Activated gamma-delta T cell treated with anti-CD3 and anti-CD28 coated beads, Interleukin-2, amount 50 U/mL, for 16 hours (primary cell): ENCODE results near the gene ADAP1.
A peak's percentile ranks its signal among the peaks of the same experiment; 100 is the strongest.
"Not testable (repeated sequence)": the region's sequence is repeated elsewhere in the genome, so short reads cannot be mapped to it uniquely, and the experiment has no call there.

ENCODE experiments used
- DNase-seq: peaks from one replicate; pipeline ENCODE4 v3.0.0-alpha.2; 2020; ENCODE audit warnings: low read depth

The ADAP1 gene

DNA sequence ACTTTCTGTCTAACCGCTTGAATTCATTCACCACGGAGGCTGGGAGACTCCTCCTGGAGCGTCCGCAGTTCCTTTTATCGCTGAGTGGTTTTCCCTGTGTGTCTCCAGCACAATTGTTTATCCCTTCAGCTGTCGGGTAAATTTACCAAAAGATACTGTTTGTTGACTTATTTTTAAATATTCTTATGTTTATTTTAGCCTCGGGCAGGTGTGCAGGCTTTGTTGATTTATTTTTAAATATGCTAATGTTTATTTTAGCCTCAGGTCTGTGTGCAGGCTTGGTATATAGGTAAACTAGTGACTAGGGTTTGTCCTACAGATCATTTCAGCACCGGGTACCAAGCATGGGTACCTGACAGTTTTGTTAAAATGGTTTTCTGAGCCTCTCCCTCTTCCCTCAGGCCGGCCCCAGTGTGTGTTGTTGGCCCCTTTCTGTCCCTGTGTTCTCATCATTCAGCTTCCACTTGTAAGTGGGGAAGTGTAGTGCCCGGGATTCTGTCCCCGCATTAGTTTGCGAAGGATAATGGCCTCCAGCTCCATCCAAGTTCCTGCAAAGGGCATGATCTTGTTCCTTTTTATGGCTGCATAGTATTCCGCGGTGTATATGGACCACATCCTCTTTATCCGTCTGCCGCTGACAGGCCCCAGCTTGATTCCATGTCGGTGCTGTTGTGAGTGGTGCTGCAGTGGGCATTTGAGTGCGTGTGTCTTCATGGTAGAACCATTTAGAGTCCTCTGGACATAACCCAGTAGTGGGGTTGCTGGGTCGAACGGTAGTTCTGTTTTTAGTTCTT is 72.8 kb downstream of the ADAP1 start:
- no peak for DNase-seq

GRCh38 chr7:880450-880849 is 74.0 kb downstream of the ADAP1 start:
- no peak for DNase-seq

DNA sequence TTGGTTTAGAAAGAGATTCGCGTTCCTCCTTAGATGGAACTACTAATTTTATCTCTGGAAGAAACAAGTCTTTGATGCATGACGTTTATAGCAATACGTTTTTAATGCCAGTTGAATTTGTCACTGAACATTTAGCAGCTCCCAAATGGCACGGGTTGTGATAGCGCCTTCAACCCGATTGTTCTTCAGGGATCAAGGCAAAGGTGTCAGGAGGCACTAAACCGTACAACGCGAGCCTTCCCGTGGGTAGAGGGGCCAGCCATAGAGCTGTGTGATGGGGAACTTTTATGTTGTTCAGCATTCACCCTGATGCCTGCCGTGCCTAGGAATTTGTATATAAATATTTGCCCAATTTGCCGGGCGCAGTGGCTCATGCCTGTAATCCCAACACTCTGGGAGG is 74.8 kb downstream of the ADAP1 start:
- DNase-seq = no peak

- no peak for DNase-seq
These were observed 75.4 kb downstream of the ADAP1 start for GRCh38 chr7:879093-879492.

DNA sequence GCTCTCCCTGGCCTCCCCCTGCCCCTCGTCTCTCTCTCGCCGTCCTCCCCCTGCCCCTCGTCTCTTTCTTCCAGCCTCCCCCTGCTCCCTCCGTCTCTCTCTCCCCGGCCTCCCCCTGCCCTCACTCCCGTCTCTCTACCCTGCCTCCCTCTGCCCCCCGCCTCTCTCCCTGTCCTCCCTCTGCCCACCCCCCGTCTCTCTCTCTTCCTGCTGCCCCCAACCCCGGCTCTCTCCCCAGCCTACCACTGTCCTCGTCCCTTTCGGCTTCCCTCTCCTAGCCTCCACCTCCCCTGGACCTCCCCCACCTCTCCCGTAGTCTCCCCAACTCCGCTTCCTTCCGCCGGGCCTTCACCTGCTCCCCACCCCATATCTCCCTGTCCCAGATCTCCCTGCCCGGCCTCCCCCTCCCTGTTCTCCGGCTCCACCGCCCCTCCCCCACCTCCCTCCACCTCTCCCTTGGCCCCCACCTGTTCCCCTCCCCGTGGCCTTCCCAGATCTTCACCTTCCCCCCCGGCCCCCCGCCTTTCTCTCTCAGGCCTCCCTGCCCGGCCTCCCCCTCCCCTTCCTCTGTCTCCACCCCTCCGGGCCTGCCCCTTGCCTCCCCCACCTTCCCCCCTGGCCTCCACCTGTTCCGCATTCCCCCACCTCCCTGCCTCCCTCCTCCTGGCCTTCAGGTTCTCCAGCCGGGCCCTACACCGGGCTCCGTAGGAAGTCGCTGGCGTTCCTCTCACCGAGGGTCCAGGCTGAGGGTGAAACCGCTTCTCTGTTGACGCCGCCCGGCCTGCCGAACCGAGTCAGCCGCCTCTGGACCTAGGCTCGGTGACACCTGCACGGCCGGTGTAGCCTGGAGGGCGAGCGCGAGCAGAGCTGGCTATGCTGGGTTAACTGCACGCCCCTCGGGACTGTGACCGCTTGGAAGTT is 76.9 kb downstream of the ADAP1 start:
- no peak for DNase-seq

DNA sequence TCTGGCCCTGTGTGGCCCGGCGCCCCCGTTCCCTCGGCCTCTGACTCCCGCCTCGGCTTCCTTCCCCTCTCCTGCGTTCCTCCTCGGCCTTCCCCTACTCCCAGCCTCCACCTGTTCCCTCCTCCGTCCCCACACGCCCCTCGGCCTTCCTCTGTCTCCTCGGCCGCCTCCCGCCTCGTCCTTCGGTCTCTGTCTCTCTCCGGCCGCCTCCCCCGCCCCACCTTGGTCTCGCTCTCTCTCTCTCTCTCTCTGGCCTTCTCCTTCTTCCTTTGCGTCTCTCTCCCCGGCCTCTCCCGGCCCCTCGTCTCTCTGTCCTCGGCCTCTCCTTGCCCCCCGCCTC is 77.5 kb downstream of the ADAP1 start:
- DNase-seq = no peak

GRCh38 chr7:876077-876971 is 78.2 kb downstream of the ADAP1 start, which contains the start of gene GET4:
Gene GET4 (plus strand): TSS chr7:876554. CDS start chr7:876646, 92 bp downstream.
- peak; percentile 90 for DNase-seq

DNA sequence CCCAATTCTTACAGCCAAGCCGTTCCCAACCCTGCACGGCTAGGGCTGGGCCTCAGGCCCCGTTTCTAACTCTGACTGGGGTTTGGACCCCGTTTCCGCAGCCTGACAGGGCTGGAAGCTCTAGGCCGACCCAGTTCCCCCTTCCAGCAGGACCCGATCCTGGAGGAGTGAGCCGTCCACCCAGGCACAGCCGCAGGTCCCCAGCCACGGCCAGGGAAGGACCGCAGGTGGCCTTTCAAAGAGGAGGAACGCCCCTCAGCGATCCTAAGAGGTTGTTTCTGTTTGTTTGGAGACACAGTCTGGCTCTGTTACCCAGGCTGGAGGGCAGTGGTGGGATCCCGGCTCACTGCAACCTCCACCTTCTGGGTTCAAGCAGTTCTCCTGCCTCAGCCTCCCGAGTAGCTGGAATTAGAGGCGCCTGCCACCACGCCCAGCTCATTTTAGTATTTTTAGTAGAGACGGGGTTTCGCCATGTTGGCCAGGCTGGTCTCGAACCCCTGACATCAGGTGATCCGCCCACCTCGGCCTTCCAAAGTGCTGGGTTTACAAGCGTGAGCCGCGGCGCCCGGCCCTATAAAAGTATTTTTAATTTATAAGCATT is 78.9 kb downstream of the ADAP1 start:
- no peak for DNase-seq

DNA sequence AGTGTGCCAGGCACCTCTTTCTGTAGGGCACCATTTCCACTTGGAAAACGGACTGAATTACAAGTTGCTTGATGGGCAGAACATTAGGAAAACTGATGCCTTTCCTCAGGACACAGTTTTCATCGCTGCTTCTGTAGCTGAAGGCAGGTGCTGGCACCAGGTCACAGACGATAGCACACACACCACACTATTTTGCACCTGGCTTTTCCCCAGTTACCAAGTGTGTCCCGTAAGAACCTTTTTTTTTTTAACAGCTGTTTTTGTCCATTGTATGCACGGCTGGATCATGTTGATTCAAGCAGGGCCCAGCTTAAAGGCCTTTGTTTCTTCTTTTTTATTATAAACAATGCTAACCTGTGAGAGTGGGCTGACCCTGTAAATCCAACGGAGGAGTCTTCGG is 79.4 kb downstream of the ADAP1 start:
- no peak for DNase-seq

DNA sequence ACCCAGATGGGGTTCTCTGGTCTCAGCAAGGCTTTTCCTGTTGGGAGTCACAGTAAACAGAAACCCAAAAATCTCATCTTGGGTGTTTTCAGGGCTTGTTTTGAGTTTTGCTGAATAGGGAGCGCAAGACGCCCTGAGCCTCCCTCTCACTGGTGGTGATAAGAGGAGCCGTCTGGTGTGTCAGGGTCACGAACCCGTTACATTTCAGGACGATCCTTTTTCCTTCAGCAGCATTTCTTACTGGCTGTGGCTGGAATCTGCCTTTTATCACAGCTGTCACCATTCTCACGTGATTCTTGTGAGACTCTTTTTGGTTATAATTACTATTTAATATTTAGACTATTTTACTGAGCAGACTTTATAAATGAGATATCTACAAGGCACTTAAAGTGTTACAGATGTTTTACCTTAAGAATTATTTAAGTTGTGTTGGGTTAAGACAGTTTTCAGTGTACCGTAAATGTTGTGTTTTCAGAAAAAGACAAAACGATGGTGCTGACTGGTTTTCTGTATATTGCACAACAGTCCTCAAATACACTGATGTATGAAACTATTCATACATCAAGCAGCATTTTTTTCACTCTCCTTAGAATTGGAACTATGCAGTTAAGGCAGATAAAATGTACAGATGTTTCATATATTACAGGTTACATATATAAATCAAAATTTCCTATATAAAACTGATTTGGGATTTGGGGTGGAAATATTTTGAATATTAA is 80.3 kb downstream of the ADAP1 start:
- DNase-seq = no peak

- DNase-seq = peak; percentile 46
These were observed 81.0 kb downstream of the ADAP1 start for GRCh38 chr7:873367-874002.

DNA sequence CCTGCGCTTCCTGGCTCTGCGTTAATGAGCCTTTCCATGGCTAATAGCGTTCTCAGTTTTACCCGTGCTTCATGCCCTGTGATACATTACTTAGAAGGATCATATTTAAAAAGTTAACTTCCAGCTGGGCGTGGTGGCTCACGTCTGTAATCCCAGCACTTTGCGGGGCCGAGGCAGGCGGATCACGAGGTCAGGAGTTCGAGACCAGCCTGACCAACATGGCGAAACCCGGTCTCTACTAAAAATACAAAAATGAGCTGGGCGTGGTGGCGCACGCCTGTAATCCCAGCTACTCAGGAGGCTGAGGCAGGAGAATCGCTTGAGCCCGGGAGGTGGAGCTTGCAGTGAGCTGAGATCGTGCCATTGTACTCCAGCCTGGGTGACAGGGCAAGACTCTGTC is 81.8 kb downstream of the ADAP1 start:
- not testable (repeated sequence) for DNase-seq

- no peak for DNase-seq
These were observed 82.5 kb downstream of the ADAP1 start for GRCh38 chr7:871900-872537.

- DNase-seq = no peak
These were observed 85.1 kb downstream of the ADAP1 start for GRCh38 chr7:869348-869747.

DNA sequence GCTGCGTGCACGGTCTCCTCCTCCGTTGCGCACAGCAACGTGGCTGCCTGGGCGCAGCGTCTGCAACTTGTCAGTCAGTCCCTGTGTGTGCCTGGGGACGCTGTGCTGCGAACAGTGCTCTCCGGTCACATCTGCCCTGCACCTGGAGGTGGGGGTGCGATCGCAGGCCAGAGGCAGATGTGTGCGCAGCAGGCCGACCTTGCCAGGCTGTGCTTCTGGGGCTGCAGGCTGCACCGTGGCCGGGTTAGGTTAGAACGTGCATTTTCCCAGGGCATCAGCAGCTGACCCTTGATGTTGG is 86.3 kb downstream of the ADAP1 start:
- DNase-seq = no peak

GRCh38 chr7:867406-868188 is 86.9 kb downstream of the ADAP1 start:
- no peak for DNase-seq

- no peak for DNase-seq
These were observed 87.5 kb downstream of the ADAP1 start for GRCh38 chr7:867001-867405.

GRCh38 chr7:865921-866320 is 88.6 kb downstream of the ADAP1 start:
- no peak for DNase-seq

DNA sequence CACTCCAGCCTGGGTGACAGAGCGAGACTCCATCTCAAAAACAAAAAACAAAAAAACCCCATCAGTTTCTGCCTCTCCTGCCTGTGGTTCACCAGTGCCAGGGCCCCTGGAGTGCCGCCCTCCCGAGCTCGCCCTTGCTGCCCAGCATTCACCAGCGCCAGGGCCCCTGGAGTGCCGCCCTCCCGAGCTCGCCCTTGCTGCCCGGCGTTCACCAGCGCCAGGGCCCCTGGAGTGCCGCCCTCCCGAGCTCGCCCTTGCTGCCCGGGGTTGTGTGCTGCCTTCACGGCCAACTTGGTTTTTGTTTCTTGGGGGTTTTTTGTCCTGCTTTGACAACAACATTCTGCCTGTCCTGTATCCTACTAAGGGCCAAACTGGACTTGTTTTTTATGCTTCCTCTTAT is 91.4 kb downstream of the ADAP1 start:
- no peak for DNase-seq

DNA sequence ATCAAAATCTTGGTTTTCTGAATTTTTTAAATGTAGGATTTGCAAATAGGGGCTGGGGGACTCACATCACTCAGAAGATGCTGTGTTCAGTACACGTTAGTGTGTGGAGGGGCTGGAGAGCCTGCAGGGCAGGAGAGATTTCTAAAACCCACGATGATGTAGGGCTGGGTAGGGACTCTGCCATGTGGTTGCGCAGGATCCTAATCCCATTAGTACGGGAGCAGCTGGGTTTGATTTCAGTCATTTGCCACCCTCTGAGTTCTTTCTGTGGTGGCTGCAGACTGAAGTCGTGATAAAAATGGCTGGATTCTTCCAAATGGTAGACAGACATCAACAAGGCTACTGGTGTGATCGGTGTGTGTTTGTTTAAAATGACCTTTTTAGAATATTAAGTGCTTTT is 92.3 kb downstream of the ADAP1 start:
- no peak for DNase-seq
